HEK293T (cell line): ENCODE measurements around the gene C9orf152.

Experiments used
- ARNT ChIP-seq: fragments of 450-650 bp; IDR thresholded peaks from 2 replicates; pipeline ENCODE4 v1.6.1; 2017; ENCODE audit warnings: mild to moderate bottlenecking
- CTBP1 ChIP-seq: fragments of 450-650 bp; IDR thresholded peaks from 2 replicates; pipeline ENCODE4 v1.6.1; 2016; ENCODE audit warnings: borderline replicate concordance
- ELF4 ChIP-seq: fragments of 450-650 bp; IDR thresholded peaks from 2 replicates; pipeline ENCODE4 v1.6.1; 2017; ENCODE audit warnings: antibody characterized with exemption
- FOXA1 ChIP-seq: fragments of 450-650 bp; IDR thresholded peaks from 2 replicates; pipeline ENCODE4 v1.6.1; 2016; ENCODE audit warnings: mild to moderate bottlenecking
- FOXK2 ChIP-seq: fragments of 450-650 bp; IDR thresholded peaks from 2 replicates; pipeline ENCODE4 v1.6.1; 2016; ENCODE audit warnings: mild to moderate bottlenecking
- FOXM1 ChIP-seq: fragments of 450-650 bp; IDR thresholded peaks from 2 replicates; pipeline ENCODE4 v1.6.1; 2017; ENCODE audit warnings: mild to moderate bottlenecking, borderline replicate concordance
- L3MBTL2 ChIP-seq: fragments of 450-650 bp; conservative IDR thresholded peaks from 2 replicates; pipeline ENCODE4 v1.6.1; 2016; ENCODE audit warnings: mild to moderate bottlenecking
- NFRKB ChIP-seq: fragments of 450-650 bp; IDR thresholded peaks from 2 replicates; pipeline ENCODE4 v1.6.1; 2016; ENCODE audit warnings: mild to moderate bottlenecking, moderate library complexity
- SP1 ChIP-seq: fragments of 450-650 bp; IDR thresholded peaks from 2 replicates; pipeline ENCODE4 v1.6.1; 2017
- SUZ12 ChIP-seq: fragments of 450-650 bp; IDR thresholded peaks from 2 replicates; pipeline ENCODE4 v1.6.1; 2016; ENCODE audit warnings: mild to moderate bottlenecking
- TARDBP ChIP-seq: fragments of 450-650 bp; IDR thresholded peaks from 2 replicates; pipeline ENCODE4 v1.6.1; 2016
- ZNF384 ChIP-seq: fragments of 450-650 bp; IDR thresholded peaks from 2 replicates; pipeline ENCODE4 v1.6.1; 2016
- TF ChIP-seq, protein P1 (sequence below): fragments of 450-650 bp; IDR thresholded peaks from 2 replicates; pipeline ENCODE4 v1.6.1; 2016

- TF ChIP-seq ELF4 (no peak), SP1 (no peak), CTBP1 (no peak), SUZ12 (no peak), NFRKB (no peak), FOXM1 (no peak), FOXK2 (no peak), FOXA1 (no peak), TARDBP (no peak), ZNF384 (no peak), ARNT (no peak), L3MBTL2 (no peak)
- TF ChIP-seq, protein P1, sequence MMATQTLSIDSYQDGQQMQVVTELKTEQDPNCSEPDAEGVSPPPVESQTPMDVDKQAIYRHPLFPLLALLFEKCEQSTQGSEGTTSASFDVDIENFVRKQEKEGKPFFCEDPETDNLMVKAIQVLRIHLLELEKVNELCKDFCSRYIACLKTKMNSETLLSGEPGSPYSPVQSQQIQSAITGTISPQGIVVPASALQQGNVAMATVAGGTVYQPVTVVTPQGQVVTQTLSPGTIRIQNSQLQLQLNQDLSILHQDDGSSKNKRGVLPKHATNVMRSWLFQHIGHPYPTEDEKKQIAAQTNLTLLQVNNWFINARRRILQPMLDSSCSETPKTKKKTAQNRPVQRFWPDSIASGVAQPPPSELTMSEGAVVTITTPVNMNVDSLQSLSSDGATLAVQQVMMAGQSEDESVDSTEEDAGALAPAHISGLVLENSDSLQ, result no peak
Observed at GRCh38 chr9:110157823-110158664, 49.9 kb downstream of the C9orf152 start.
